IPS-18a (cell line): ENCODE measurements around the gene MPL.
"Not testable (repeated sequence)": the region's sequence is repeated elsewhere in the genome, so short reads cannot be mapped to it uniquely, and the experiment has no call there.

Experiments used
- H3K27ac ChIP-seq: one replicate; pipeline ENCODE4 v1.5.1; 2013; ENCODE audit warnings: low read length
- H3K27me3 ChIP-seq: one replicate; pipeline ENCODE4 v1.6.1; 2013; ENCODE audit warnings: mild to moderate bottlenecking, low read length; ENCODE audit not compliant: control insufficient read depth, insufficient read depth
- H3K36me3 ChIP-seq: one replicate; pipeline ENCODE4 v1.6.1; 2013; ENCODE audit warnings: low read depth, low read length; ENCODE audit not compliant: control insufficient read depth
- H3K4me1 ChIP-seq: one replicate; pipeline ENCODE4 v1.6.1; 2013; ENCODE audit warnings: low read depth, low read length; ENCODE audit not compliant: control insufficient read depth
- H3K4me3 ChIP-seq: one replicate; pipeline ENCODE4 v1.5.1; 2013; ENCODE audit warnings: low read length
- H3K9ac ChIP-seq: one replicate; pipeline ENCODE4 v1.6.1; 2013; ENCODE audit warnings: mild to moderate bottlenecking, low read length, moderate library complexity
- H3K9me3 ChIP-seq: one replicate; pipeline ENCODE4 v1.6.1; 2013; ENCODE audit warnings: low read depth, low read length; ENCODE audit not compliant: control insufficient read depth

The MPL gene

DNA sequence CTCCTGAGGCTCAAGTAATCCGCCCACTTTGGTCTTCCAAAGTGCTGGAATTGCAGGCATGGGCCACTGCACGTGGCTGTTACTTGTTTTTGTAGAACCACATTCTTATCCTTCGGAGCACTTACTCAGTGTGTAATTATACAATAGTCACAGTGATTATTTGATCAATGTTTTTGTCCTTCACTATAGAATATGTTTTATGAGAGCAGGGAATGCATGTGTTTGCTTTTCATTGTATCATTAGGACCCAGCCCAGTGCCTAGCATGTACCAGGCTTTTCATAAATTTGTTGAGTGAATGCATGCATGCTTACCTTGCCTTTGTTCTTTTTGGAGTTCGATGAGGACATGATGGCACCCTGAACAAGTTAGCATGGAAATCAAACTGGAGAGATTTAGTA lies 57.9 kb downstream of the MPL start:
- no peaks in the 10 kb centered on the region for H3K27me3 ChIP-seq
- H3K4me3 ChIP-seq, result no peak overlapping the region
- H3K9ac ChIP-seq, result no peak overlapping the region
- peaks cover 2% of the 10 kb centered on the region for H3K4me1 ChIP-seq
- H3K27ac ChIP-seq, result no peak overlapping the region
- H3K36me3 ChIP-seq, result no peaks in the 10 kb centered on the region
- H3K9me3 ChIP-seq, result no peaks in the 10 kb centered on the region

DNA sequence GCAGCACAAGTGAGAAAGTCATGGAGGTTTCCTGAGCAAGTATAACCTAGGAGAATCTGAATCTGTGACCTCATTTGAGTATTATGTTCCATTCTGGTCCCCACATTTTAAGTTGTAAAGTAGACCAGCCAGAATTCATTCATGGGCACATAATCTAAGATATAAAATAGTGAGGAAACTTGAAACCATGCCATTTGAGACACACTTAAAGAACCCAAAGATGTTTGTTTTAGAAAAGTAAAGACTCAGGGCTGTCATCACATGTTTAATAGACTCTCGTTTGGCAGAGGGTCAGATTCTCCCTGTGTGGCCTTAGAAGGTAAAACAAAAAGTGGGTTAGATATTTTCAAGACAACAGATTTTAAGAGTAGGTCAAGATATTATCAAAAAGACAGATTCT lies 58.4 kb downstream of the MPL start:
- Histone ChIP-seq H3K36me3 (no peaks in the 10 kb centered on the region), H3K27me3 (no peaks in the 10 kb centered on the region), H3K27ac (no peak overlapping the region), H3K9ac (no peak overlapping the region), H3K4me1 (no peaks in the 10 kb centered on the region), H3K4me3 (no peak overlapping the region), H3K9me3 (no peaks in the 10 kb centered on the region)

DNA sequence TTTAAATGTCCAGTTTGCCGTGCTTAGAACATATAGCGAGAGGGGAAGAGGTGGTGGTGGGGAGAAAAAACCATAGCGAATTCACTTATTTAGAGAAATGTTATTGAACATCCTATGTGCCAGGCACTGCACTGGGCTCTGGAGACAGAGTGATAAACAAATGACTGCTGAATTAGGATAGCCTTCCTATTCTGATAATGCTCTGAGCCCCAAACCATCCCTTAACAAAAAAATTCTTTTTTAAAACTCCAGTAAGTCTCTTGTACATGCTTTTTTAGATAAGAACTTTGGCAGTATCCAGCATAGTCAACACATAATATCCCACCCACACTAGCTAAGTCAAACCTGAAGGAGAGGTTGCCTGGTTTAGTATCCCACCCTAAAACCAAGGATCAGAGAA lies 60.6 kb downstream of the MPL start:
- Histone ChIP-seq H3K9me3 (no peaks in the 10 kb centered on the region), H3K4me3 (no peak overlapping the region), H3K27me3 (no peaks in the 10 kb centered on the region), H3K27ac (no peak overlapping the region), H3K36me3 (no peaks in the 10 kb centered on the region), H3K9ac (no peak overlapping the region), H3K4me1 (no peaks in the 10 kb centered on the region)

DNA sequence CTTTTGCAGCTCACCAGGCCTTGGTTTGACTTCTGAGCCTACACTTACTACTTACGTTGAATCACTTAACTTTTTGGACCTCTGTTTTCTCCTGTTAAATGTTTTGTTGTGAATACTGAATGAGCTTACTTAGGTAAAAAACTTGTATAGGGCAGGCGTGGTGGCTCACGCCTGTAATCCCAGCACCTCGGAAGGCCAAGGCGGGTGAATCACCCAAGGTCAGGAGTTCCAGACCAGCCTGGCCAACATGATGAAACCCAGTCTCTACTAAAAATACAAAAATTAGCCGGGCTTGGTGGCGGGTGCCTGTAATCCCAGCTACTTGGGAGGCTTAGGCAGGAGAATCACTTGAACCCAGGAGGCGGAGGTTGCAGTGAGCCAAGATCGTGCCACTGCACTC lies 62.8 kb downstream of the MPL start:
- not testable (repeated sequence) for H3K27ac ChIP-seq, H3K4me1 ChIP-seq, H3K9me3 ChIP-seq, H3K4me3 ChIP-seq, H3K36me3 ChIP-seq, H3K9ac ChIP-seq, H3K27me3 ChIP-seq

DNA sequence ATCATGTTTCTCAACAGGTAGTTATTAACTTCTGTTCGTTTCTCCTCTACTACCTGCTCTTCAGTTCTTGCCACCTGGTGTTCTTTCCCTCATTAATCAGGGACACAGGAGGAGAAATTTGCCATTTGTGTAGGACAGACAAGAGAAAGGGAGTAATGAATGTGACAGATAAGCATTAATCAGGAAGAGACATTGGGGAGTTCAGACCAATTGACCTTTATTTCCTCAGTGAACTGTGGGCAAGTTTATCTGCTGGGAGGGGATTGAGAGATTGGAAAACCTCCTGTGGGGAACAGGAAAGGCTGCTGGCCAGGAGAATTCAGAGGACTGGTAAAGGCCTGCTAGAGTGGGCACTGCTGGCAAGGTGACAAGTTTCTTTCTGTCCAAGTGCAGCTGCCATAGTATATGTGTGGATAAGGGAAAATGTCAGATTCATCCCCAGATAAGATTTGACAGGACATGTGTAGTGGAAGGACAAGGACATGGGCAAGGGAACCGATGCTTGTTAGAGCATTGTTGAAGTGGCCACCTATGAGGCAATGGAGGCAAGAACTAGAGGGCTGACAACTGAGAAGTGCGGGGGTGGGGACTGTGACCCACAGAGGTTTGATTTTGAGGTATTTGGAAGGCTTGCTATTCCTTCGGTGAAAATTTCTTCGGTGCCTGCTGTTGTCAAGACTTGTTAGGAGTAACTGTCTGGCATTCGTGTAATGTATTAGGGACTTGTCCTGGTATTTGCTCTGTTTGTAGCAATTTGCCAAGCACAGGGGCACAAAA lies 64.7 kb downstream of the MPL start:
- H3K4me3 ChIP-seq, result no peak overlapping the region
- H3K9me3 ChIP-seq, result no peaks in the 10 kb centered on the region
- no peaks in the 10 kb centered on the region for H3K27me3 ChIP-seq
- no peaks in the 10 kb centered on the region for H3K4me1 ChIP-seq
- H3K9ac ChIP-seq, result no peak overlapping the region
- no peak overlapping the region for H3K27ac ChIP-seq
- peaks cover 9% of the 10 kb centered on the region for H3K36me3 ChIP-seq
